Esophagus squamous epithelium (tissue), 4 donors: ENCODE data around the gene PLAAT1.

Source experiments
- POLR2A ChIP-seq, 4 donors: fragments of 450-650 bp; IDR thresholded peaks; one replicate each; pipeline ENCODE4 v1.6.1; 2017; ENCODE audit warnings: antibody characterized with exemption in 4 of 4, mild to moderate bottlenecking in 4 of 4, moderate library complexity in 3 of 4
- TF ChIP-seq, protein P1 (sequence below), 6 experiments: fragments of 450-650 bp in 4 of 6; fragments of 200-600 bp in 2 of 6; sonication (generic) in 2 of 6; IDR thresholded peaks; one replicate each; pipeline ENCODE4 v1.5.1; 2016 to 2019; ENCODE audit warnings: antibody characterized with exemption in 6 of 6, mild to moderate bottlenecking in 4 of 6, moderate library complexity in 4 of 6

DNA sequence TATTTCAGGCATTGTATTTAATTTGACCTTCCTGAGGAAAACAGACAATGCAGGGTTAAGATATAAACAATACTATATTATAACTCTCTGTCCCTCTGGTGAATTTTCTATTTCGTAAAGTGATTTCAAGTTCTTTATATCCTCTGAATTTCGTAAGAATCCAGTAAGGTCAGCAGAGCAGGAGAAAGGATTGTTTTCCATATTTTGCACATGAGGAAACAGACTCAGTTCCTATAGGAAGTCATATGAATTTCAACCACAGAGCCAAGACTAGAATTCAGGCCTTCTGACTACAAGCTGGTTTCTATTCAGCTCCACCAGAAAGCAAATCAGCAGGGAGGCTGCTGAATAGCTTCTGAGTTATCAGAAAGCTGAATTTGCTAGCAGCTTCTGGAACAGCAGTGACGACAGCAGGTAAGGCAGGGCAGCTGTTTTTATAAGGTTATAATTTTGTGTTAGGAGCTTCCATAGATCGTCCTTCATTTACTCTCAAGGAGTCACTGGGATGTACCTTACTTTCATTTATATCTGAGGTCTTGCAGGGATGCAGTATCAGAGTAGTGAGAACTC, 11.1 kb upstream of the PLAAT1 start:
- TF ChIP-seq, protein P1, sequence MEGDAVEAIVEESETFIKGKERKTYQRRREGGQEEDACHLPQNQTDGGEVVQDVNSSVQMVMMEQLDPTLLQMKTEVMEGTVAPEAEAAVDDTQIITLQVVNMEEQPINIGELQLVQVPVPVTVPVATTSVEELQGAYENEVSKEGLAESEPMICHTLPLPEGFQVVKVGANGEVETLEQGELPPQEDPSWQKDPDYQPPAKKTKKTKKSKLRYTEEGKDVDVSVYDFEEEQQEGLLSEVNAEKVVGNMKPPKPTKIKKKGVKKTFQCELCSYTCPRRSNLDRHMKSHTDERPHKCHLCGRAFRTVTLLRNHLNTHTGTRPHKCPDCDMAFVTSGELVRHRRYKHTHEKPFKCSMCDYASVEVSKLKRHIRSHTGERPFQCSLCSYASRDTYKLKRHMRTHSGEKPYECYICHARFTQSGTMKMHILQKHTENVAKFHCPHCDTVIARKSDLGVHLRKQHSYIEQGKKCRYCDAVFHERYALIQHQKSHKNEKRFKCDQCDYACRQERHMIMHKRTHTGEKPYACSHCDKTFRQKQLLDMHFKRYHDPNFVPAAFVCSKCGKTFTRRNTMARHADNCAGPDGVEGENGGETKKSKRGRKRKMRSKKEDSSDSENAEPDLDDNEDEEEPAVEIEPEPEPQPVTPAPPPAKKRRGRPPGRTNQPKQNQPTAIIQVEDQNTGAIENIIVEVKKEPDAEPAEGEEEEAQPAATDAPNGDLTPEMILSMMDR (IDR thresholded peaks at IDR 0.05) = no peak
- no peak for TF ChIP-seq POLR2A (IDR thresholded peaks at IDR 0.05)
